Measurements from ENCODE around the gene ALOX12. TPM values are rescaled to one million over a fixed set of nuclear protein-coding genes. Genes with fewer than 3 reads are reported as not detected.

ALOX12 gene
- total and polyA plus RNA-seq, 8 donors = 0.92 to 3.4 TPM; not detected in 6

- peaks cover 3 to 24% (median 10%) of the 10 kb centered on the region in 3 donors for H3K27me3 ChIP-seq
- no peaks in the 10 kb centered on the region for H3K9me3 ChIP-seq
- H3K4me3 ChIP-seq = peak overlapping the region; percentile 25 to 36 (median 29)
- peaks cover under 1 to 6% (median 4%) of the 10 kb centered on the region in 4 donors for H3K36me3 ChIP-seq
- 2 to 3% (median 3%) methylated on average over 13 to 53 of the region's 53 CpGs for WGBS, 5 donors
- TF ChIP-seq POLR2A (IDR thresholded peaks at IDR 0.05) = no peak
- TF ChIP-seq POLR2AphosphoS5 (IDR thresholded peaks at IDR 0.05) = peak in 2 of 3 donors; percentile 12 to 36
- TF ChIP-seq EP300 (IDR thresholded peaks at IDR 0.05) = no peak
- TF ChIP-seq CTCF (IDR thresholded peaks at IDR 0.05) = peak in 5 of 7 experiments; percentile 78 to 95 (median 93)
- H3K4me1 ChIP-seq = peaks cover 37 to 62% (median 56%) of the 10 kb centered on the region in 4 donors
- DNase-seq = peak; percentile 86 to 93
- H3K27ac ChIP-seq = peak overlapping the region in 4 of 5 donors; percentile 73 to 82 (median 78)
- intact Hi-C loops (cut with DNase I; ENCODE audit: low total_unique reads) = no loop called here
Measured at GRCh38 chr17:7021993-7022778, 26.3 kb downstream of the ALOX12 start.

- peak in 1 of 2 donors; percentile 57 for DNase-seq
- H3K36me3 ChIP-seq = no peaks in the 10 kb centered on the region
- no peaks in the 10 kb centered on the region for H3K9me3 ChIP-seq
- TF ChIP-seq EP300 (IDR thresholded peaks at IDR 0.05) = no peak
- no peak for TF ChIP-seq POLR2A (IDR thresholded peaks at IDR 0.05)
- TF ChIP-seq POLR2AphosphoS5 (IDR thresholded peaks at IDR 0.05) = no peak
- TF ChIP-seq CTCF (IDR thresholded peaks at IDR 0.05) = no peak
- peak within 1 kb of the TSS; percentile 20 to 82 (median 74) for H3K27ac ChIP-seq
- WGBS, 5 donors = 9 to 17% (median 10%) methylated on average over 43 to 47 of the region's 47 CpGs
- H3K27me3 ChIP-seq = peaks cover 3 to 24% (median 10%) of the 10 kb centered on the region in 3 donors
- intact Hi-C loops (cut with DNase I; ENCODE audit: low total_unique reads) = no loop called here
- H3K4me3 ChIP-seq = peak within 1 kb of the TSS; percentile 27 to 36 (median 34)
- peaks cover 29 to 54% (median 48%) of the 10 kb centered on the region in 4 donors for H3K4me1 ChIP-seq
Measured at GRCh38 chr17:7022781-7023571, 27.1 kb downstream of the ALOX12 start, which contains the start of gene BCL6B. Gene BCL6B, plus strand, starts transcription at chr17:7023050. Its CDS starts 622 bp downstream, at chr17:7023672.

- 19 to 32% (median 30%) methylated on average over 37 to 51 of the region's 51 CpGs for WGBS, 5 donors
Measured at GRCh38 chr17:7023576-7024401, 27.9 kb downstream of the ALOX12 start.

GRCh38 chr17:7024402-7024785, 28.5 kb downstream of the ALOX12 start:
- peak overlapping the region in 2 of 4 donors; percentile 26 to 36 for H3K4me3 ChIP-seq
- H3K27me3 ChIP-seq = peaks cover 3 to 24% (median 10%) of the 10 kb centered on the region in 3 donors
- TF ChIP-seq POLR2AphosphoS5 (IDR thresholded peaks at IDR 0.05) = no peak
- TF ChIP-seq POLR2A (IDR thresholded peaks at IDR 0.05) = no peak
- TF ChIP-seq EP300 (IDR thresholded peaks at IDR 0.05) = no peak
- TF ChIP-seq CTCF (IDR thresholded peaks at IDR 0.05) = no peak
- no peaks in the 10 kb centered on the region for H3K9me3 ChIP-seq
- H3K27ac ChIP-seq = no peak overlapping the region
- 60 to 75% (median 67%) methylated on average over 4 to 8 of the region's 8 CpGs for WGBS, 5 donors
- H3K4me1 ChIP-seq = peaks cover 27 to 47% (median 41%) of the 10 kb centered on the region in 4 donors
- H3K36me3 ChIP-seq = no peaks in the 10 kb centered on the region
- no peak for DNase-seq
- intact Hi-C loops (cut with DNase I; ENCODE audit: low total_unique reads) = no loop called here

More at GRCh38 chr17:7023576-7024401, 27.9 kb downstream of the ALOX12 start:
- Histone ChIP-seq H3K27me3 (peaks cover 3 to 24% (median 10%) of the 10 kb centered on the region in 3 donors), H3K9me3 (no peaks in the 10 kb centered on the region), H3K27ac (peak overlapping the region; percentile 20 to 82 (median 74)), H3K36me3 (no peaks in the 10 kb centered on the region), H3K4me1 (peaks cover 27 to 48% (median 43%) of the 10 kb centered on the region in 4 donors), H3K4me3 (peak overlapping the region; percentile 26 to 36 (median 34))
- TF ChIP-seq POLR2AphosphoS5 (IDR thresholded peaks at IDR 0.05) = peak; percentile 73 to 92 (median 81)
- no peak for TF ChIP-seq POLR2A (IDR thresholded peaks at IDR 0.05)
- peak; percentile 93 to 96 for DNase-seq
- intact Hi-C loops (cut with DNase I; ENCODE audit: low total_unique reads) = no loop called here

All from stomach (tissue), 9 donors.